ENCODE measurements around the gene MINDY1.

GRCh38 chr1:150976879-150977694 lies 29.6 kb downstream of the MINDY1 start:
- TF ChIP-seq CTCF (IDR thresholded peaks at IDR 0.05; ENCODE audit: low read depth, low read length, poor library complexity, severe bottlenecking) = no peak
- no peak for TF ChIP-seq EZH2phosphoT487 (IDR thresholded peaks at IDR 0.05; ENCODE audit: borderline replicate concordance, low read length)

Data from DOHH2 (cell line).